Heart right ventricle (tissue), 16 donors: ENCODE data around the gene SOWAHA. TPM values are rescaled to one million over a fixed set of nuclear protein-coding genes. Genes with fewer than 3 reads are reported as not detected.

Experiments
- ATAC-seq, 8 donors: fragments of 200-7000 bp; cut with Tn5 transposase; one replicate each; pipeline ENCODE4 v1.9.1; 2020; ENCODE audit warnings: mild to moderate bottlenecking in 8 of 8, moderate library complexity in 8 of 8, moderate number of reproducible peaks in 1 of 8
- DNase-seq, 2 donors: peaks; one replicate each; pipeline ENCODE4 v3.0.0-alpha.2; 2020
- H3K27ac ChIP-seq, 10 donors: fragments of 200-600 bp; sonication (generic) in 2 of 10; one replicate each; pipeline versions ENCODE4 v1.5.0 to v1.8.0; 2020 to 2022; ENCODE audit warnings: mild to moderate bottlenecking in 3 of 10
- H3K27me3 ChIP-seq, 7 donors: fragments of 200-600 bp; one replicate each; pipeline ENCODE4 v1.8.0; 2021 to 2022; ENCODE audit warnings: mild to moderate bottlenecking in 2 of 7
- H3K36me3 ChIP-seq, 9 donors: fragments of 200-600 bp; sonication (generic) in 1 of 9; one replicate each; pipeline versions ENCODE4 v1.5.0 to v1.8.0; 2020 to 2022; ENCODE audit warnings: mild to moderate bottlenecking in 2 of 9
- H3K4me1 ChIP-seq, 9 donors: fragments of 200-600 bp; sonication (generic) in 1 of 9; one replicate each; pipeline versions ENCODE4 v1.5.0 to v1.8.0; 2020 to 2022; ENCODE audit warnings: mild to moderate bottlenecking in 4 of 9
- H3K4me3 ChIP-seq, 10 donors: fragments of 200-600 bp; sonication (generic) in 2 of 10; one replicate each; pipeline versions ENCODE4 v1.5.0 to v1.8.0; 2020 to 2022; ENCODE audit warnings: mild to moderate bottlenecking in 7 of 10, moderate library complexity in 2 of 10
- H3K9me3 ChIP-seq, 11 donors: fragments of 200-600 bp in 10 of 11; sonication (generic) in 2 of 11; one replicate each; pipeline versions ENCODE4 v1.5.0 to v1.8.0; 2013 to 2022; ENCODE audit warnings: mild to moderate bottlenecking in 2 of 11, control low read depth in 1 of 11, moderate library complexity in 1 of 11
- WGBS, 2 donors: extraction: QIAGEN DNeasy Blood & Tissue Kit; methylation state at CpG; one replicate each; pipeline ENCODE4 v1.1.7; 2013; ENCODE audit warnings: inconsistent platforms in 1 of 2; 5-methylcytosine and 5-hydroxymethylcytosine counted together
- intact Hi-C, 10 donors: fragments of 100-400 bp; cut with DNase I; formaldehyde crosslinking; loops; one replicate each; pipeline versions ENCODE4 v1.11.1 to v1.14.2; 2022
- polyA plus RNA-seq, 2 donors: library from polyadenylated mRNA; stranded (reverse); fragments of 200-250 nt; gene quantifications; one replicate each; pipeline ENCODE4 v1.2.3, GENCODE V29; 2013
- total RNA-seq, 10 donors: library from RNA; stranded (reverse); fragmentation: NEBNext Ultra II Directional in 3 of 10; extraction: Animal tissue kit (Norgen Biotek cat#: 25700) in 3 of 10; gene quantifications; one replicate each; pipeline versions ENCODE4 v1.2.1 to v1.2.4, GENCODE V29; 2021 to 2023
- TF ChIP-seq, protein P1 (sequence below), 9 donors: fragments of 200-600 bp; sonication (generic) in 2 of 9; IDR thresholded peaks; one replicate each; pipeline versions ENCODE4 v1.5.0 to v1.8.0; 2021 to 2022; ENCODE audit warnings: antibody characterized with exemption in 9 of 9, mild to moderate bottlenecking in 5 of 9, moderate library complexity in 1 of 9
- donor health status: Arrhythmogenic right ventricular cardiomyopathy.
- donor health status: ischemic (EF 13 %, LVEDD 7.1; RV severe dilation, severe dysfunction).
- donor health status: healthy with polysubstance abuse.
- donor health status: DM: no; HTN: yes; CAD: no.
- donor health status: DM: no; HTN: no; CAD: no.
- donor health status: ischemic (EF 25% LVEDD 6.9; RV normal size, moderate dysfunction).
- donor health status: ischemic (EF 25% LVEDD 5.7; RV mildly dilated, moderate dysfunction).
- donor health status: healthy.
- donor health status: DM: yes; HTN: yes; CAD: no.
- donor health status: Ischemic cardiomyopathy.
- donor health status: ischemic (EF 35%, LVEDD 5.7; RV mildly dilated, moderate dysfunction).
- donor health status: nonischemic (EF 11% LVEDD 7.7; RV severe dilation, severe dysfunction).
- donor health status: DM: yes; HTN: yes; CAD: no.
- donor health status: PGD.
- donor health status: ischemic (EF 29% LVEDD 5.4; RV normal size, mild dysfunction).
- donor health status: nonischemic (EF 23%, LVEDD 6.1; RV moderate dilation, normal function).

The SOWAHA gene
- total and polyA plus RNA-seq, 12 donors, result 0.07 to 0.19 (median 0.13) TPM; not detected in 7

DNA sequence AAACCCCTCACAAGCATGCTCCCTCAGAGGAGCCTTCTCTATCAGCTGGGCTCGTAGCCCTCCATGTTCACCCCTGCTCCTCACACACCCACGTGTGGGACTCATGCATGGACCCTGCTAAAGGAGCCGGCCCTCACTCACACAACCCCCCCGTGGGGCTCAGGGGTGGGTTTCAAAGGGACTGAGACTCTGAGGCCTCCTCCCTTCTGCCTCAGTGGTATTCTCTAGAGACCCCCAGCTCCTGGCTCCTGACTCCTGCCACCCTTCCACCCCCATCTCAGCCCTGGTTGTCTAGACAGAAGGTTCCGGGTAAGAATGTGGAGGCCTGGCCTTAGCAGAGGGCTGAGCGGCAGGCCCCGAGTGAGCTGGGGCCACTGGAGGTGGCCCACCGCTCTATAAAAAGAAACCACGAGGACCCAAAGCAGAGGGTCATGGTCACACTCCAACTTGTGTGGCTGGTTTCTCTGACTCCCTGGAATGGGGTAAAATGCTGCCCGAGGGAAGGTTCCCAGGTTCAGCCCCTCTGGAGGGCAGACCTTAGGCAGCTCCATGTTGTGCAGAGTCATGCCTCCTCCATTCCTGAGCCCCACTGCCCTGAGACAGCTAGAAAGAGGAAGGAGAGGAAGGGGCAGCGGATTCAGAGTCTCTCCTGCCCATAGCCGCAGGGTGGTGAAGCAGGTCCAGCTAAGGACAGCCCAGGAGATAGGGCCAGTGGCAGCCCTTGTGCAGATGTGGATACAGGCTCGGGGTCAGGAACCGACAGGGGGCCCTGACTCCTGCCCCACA, 46.9 kb upstream of the SOWAHA start:
- ATAC-seq (no peak), DNase-seq (no peak)
- H3K27ac ChIP-seq, result no peak overlapping the region
- H3K4me1 ChIP-seq, result peaks cover 17 to 61% (median 45%) of the 10 kb centered on the region in 9 donors
- TF ChIP-seq, protein P1, sequence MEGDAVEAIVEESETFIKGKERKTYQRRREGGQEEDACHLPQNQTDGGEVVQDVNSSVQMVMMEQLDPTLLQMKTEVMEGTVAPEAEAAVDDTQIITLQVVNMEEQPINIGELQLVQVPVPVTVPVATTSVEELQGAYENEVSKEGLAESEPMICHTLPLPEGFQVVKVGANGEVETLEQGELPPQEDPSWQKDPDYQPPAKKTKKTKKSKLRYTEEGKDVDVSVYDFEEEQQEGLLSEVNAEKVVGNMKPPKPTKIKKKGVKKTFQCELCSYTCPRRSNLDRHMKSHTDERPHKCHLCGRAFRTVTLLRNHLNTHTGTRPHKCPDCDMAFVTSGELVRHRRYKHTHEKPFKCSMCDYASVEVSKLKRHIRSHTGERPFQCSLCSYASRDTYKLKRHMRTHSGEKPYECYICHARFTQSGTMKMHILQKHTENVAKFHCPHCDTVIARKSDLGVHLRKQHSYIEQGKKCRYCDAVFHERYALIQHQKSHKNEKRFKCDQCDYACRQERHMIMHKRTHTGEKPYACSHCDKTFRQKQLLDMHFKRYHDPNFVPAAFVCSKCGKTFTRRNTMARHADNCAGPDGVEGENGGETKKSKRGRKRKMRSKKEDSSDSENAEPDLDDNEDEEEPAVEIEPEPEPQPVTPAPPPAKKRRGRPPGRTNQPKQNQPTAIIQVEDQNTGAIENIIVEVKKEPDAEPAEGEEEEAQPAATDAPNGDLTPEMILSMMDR (IDR thresholded peaks at IDR 0.05), result no peak
- no peaks in the 10 kb centered on the region for H3K9me3 ChIP-seq
- peaks cover 0 to 43% (median 33%) of the 10 kb centered on the region in 9 donors for H3K36me3 ChIP-seq
- H3K27me3 ChIP-seq, result no peaks in the 10 kb centered on the region
- WGBS, 2 donors, result 86 to 89% methylated on average over 14 of the region's 14 CpGs
- no peak overlapping the region for H3K4me3 ChIP-seq
- intact Hi-C loops, result no loop called here

DNA sequence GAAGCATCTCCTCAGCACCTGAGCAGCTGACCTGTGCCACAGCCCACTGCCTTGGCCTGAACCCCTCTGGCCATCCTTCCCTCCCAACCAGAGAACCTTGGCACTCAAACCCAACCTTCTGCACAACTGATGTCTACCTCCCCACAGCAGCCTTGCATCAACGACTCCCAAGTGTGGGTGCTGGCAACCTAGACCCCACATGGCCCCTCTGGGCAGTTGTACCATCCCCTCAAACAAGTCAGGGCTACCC, 46.4 kb upstream of the SOWAHA start:
- peak overlapping the region in 1 of 10 donors; percentile 40 for H3K27ac ChIP-seq
- no peak overlapping the region for H3K4me3 ChIP-seq
- H3K9me3 ChIP-seq, result no peaks in the 10 kb centered on the region
- H3K4me1 ChIP-seq, result peaks cover 21 to 66% (median 50%) of the 10 kb centered on the region in 9 donors
- TF ChIP-seq, protein P1 (IDR thresholded peaks at IDR 0.05), result no peak
- ATAC-seq (no peak), DNase-seq (no peak)
- intact Hi-C loops, result no loop called here
- WGBS, 2 donors, result 86 to 93% methylated on average over 1 of the region's 1 CpG
- H3K36me3 ChIP-seq, result peaks cover 0 to 38% (median 28%) of the 10 kb centered on the region in 9 donors
- no peaks in the 10 kb centered on the region for H3K27me3 ChIP-seq

DNA sequence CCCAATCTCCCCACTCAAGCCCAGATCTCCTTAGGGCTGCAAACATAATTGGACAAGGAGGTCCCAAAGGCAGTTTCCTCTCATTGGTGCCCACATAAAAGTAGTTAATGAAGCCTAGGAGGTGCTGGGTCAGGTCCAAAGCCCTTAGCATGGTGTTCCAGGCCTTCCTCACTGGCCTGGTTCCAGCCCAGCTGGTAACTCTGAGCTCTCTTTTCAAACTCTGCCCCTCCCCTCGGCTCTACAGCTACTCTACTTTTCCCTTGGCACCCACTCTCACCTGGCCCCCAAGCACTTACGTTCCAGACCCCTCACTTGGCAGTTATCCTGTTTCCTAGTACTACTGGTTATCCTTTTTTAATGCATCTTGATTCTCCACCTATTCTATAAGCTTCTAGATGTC, 46.0 kb upstream of the SOWAHA start:
- H3K4me3 ChIP-seq, result peak overlapping the region in 1 of 10 donors; percentile 5
- H3K4me1 ChIP-seq, result peaks cover 24 to 71% (median 54%) of the 10 kb centered on the region in 9 donors
- ATAC-seq (peak in 1 of 8 donors; percentile 5), DNase-seq (no peak)
- no peaks in the 10 kb centered on the region for H3K27me3 ChIP-seq
- WGBS, 2 donors, result 24 to 26% methylated on average over 2 of the region's 2 CpGs
- peaks cover 0 to 33% (median 23%) of the 10 kb centered on the region in 9 donors for H3K36me3 ChIP-seq
- TF ChIP-seq, protein P1 (IDR thresholded peaks at IDR 0.05), result no peak
- H3K27ac ChIP-seq, result peak overlapping the region in 6 of 10 donors; percentile 23 to 64 (median 35)
- no peaks in the 10 kb centered on the region for H3K9me3 ChIP-seq
- intact Hi-C loops, result no loop called here

DNA sequence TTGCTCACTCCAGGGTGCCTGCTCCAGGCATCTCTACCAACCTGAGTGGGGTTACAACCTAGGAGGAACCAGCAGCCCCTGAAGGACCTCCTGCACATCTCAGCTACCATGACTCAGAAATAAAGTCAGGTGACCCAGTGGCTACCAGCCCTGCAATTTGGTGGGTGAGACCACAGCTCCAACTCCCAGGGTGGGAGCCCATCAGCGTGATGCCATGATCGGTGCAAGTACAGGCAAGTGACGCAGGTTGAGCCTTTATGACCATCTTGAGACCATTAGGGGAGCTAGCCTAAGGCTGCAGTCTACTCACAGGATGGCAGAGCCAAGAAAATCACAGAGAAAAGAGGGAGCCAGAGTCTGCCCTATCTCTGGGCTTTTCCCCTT, 44.6 kb upstream of the SOWAHA start:
- DNase-seq, result no peak
- H3K27ac ChIP-seq, result peak overlapping the region in 2 of 10 donors; percentile 37 to 51

More for the DNA sequence above, 44.6 kb upstream of the SOWAHA start:
- Histone ChIP-seq H3K9me3 (no peaks in the 10 kb centered on the region), H3K27me3 (no peaks in the 10 kb centered on the region), H3K4me3 (no peak overlapping the region), H3K36me3 (peaks cover 0 to 20% (median 16%) of the 10 kb centered on the region in 9 donors), H3K4me1 (peaks cover 24 to 84% (median 66%) of the 10 kb centered on the region in 9 donors)
- intact Hi-C loops, result no loop called here
- WGBS, 2 donors, result 97 to 100% methylated on average over 3 of the region's 3 CpGs
- ATAC-seq, result no peak
- TF ChIP-seq, protein P1 (IDR thresholded peaks at IDR 0.05), result no peak
